A673 (cell line): Measurements from ENCODE around the gene NHEJ1. TPM values are rescaled to one million over a fixed set of nuclear protein-coding genes. Genes with fewer than 3 reads are reported as not detected.

Experiments
- BruUV-seq: library from RNA; stranded (reverse); fragments of 400-500 nt; replicated peaks from 2 replicates; lab custom pipeline; 2021; lab: Mats Ljungman, UMichigan
- CTCF ChIA-PET: fragments of 300-600 bp; sonication (Branson Sonifier 250); formaldehyde crosslinking; loops from one replicate; lab custom pipeline; 2022; ENCODE audit warnings: antibody characterized with exemption; lab: Charles Lee
- POLR2A ChIA-PET: fragments of 300-600 bp; sonication (Branson Sonifier 250); formaldehyde crosslinking; loops from one replicate; lab custom pipeline; 2022; ENCODE audit warnings: antibody characterized with exemption; ENCODE audit not compliant: low non-redundant PET; lab: Charles Lee
- DNase-seq: peaks from one replicate; pipeline ENCODE4 v3.0.0-alpha.2; 2015; ENCODE audit warnings: low spot score
- H3K27ac ChIP-seq: fragments of 200-600 bp; sonication (generic); 2 replicates; pipeline ENCODE4 v1.5.1; 2016; ENCODE audit warnings: mixed run types, low read depth, mild to moderate bottlenecking, mixed read lengths, antibody characterized with exemption, low read length; ENCODE audit not compliant: poor library complexity, severe bottlenecking
- H3K27me3 ChIP-seq: fragments of 200-600 bp; sonication (generic); replicated peaks from 2 replicates; pipeline ENCODE4 v1.6.1; 2017; ENCODE audit warnings: mixed run types, low read depth, mild to moderate bottlenecking, mixed read lengths, antibody characterized with exemption, low read length; ENCODE audit not compliant: insufficient read depth, poor library complexity
- H3K36me3 ChIP-seq: fragments of 200-600 bp; sonication (generic); 2 replicates; pipeline ENCODE4 v1.6.1; 2016; ENCODE audit warnings: mixed run types, mild to moderate bottlenecking, mixed read lengths, antibody characterized with exemption, low read length; ENCODE audit not compliant: insufficient read depth, poor library complexity, severe bottlenecking
- H3K4me1 ChIP-seq: fragments of 200-600 bp; sonication (generic); 2 replicates; pipeline ENCODE4 v1.6.1; 2017; ENCODE audit warnings: mixed run types, mild to moderate bottlenecking, mixed read lengths, antibody characterized with exemption, low read length; ENCODE audit not compliant: insufficient read depth, poor library complexity, severe bottlenecking
- H3K4me3 ChIP-seq: fragments of 200-600 bp; sonication (generic); 2 replicates; pipeline ENCODE4 v1.5.1; 2016; ENCODE audit warnings: low read depth, mixed run types, mild to moderate bottlenecking, mixed read lengths, low read length; ENCODE audit not compliant: poor library complexity, severe bottlenecking
- H3K9me3 ChIP-seq: fragments of 200-600 bp; sonication (generic); 2 replicates; pipeline ENCODE4 v1.6.1; 2016; ENCODE audit warnings: mixed run types, low read depth, mild to moderate bottlenecking, mixed read lengths, antibody characterized with exemption, low read length; ENCODE audit not compliant: poor library complexity, severe bottlenecking
- CTCF ChIP-seq: fragments of 300-800, 200-600 bp; sonication (generic); conservative IDR thresholded peaks from 2 replicates; pipeline ENCODE4 v1.5.1; 2017; ENCODE audit warnings: low read depth, mild to moderate bottlenecking, antibody characterized with exemption, low read length, moderate library complexity, mixed read lengths
- EZH2 ChIP-seq: fragments of 200-600 bp; sonication (generic); IDR thresholded peaks from 2 replicates; pipeline ENCODE4 v1.6.1; 2017; ENCODE audit warnings: borderline replicate concordance, low read depth, mild to moderate bottlenecking, mixed read lengths, antibody characterized with exemption, low read length; ENCODE audit not compliant: poor library complexity, severe bottlenecking
- intact Hi-C: fragments of 100-400 bp; cut with micrococcal nuclease; formaldehyde crosslinking; loops from one replicate; pipeline ENCODE4 v1.10.0; 2022; ENCODE audit not compliant: unreplicated experiment
- total RNA-seq: library from RNA; stranded (reverse); gene quantifications from 2 replicates; pipeline ENCODE4 v1.2.3, GENCODE V29; 2021

NHEJ1 gene
- total RNA-seq, 1 experiment from 2014 or later: 18.0 TPM

GRCh38 chr2:219159771-219160185 is 837 bp downstream of the NHEJ1 start:
- Histone ChIP-seq H3K27ac (peak overlapping the region; percentile 89), H3K36me3 (no peaks in the 10 kb centered on the region), H3K27me3 (no peaks in the 10 kb centered on the region), H3K4me3 (peak overlapping the region; percentile 68), H3K9me3 (no peaks in the 10 kb centered on the region), H3K4me1 (peaks cover 4% of the 10 kb centered on the region)
- no peak for DNase-seq
- POLR2A ChIA-PET: no interaction called here
- intact Hi-C loops: loop anchor here (1.0 to 10.0 kb wide), 7 partner anchors 87 to 305 kb away; partner anchors contain the start of genes DNAJB2 and WNT6
- CTCF ChIA-PET: interaction anchor here (1.0 kb wide), 1 partner anchor 135 kb away, joined by 4 read pairs; no protein-coding TSS in a partner anchor
- BruUV-seq: TSS peak; percentile 47
- no peak for TF ChIP-seq EZH2
- TF ChIP-seq CTCF: no peak

GRCh38 chr2:219158586-219158985 is 2.0 kb downstream of the NHEJ1 start:
- H3K27ac ChIP-seq: no peak overlapping the region
- POLR2A ChIA-PET: no interaction called here
- peaks cover 4% of the 10 kb centered on the region for H3K4me1 ChIP-seq
- no peak for DNase-seq
- BruUV-seq: no TSS peak
- H3K36me3 ChIP-seq: no peaks in the 10 kb centered on the region
- intact Hi-C loops: loop anchor here (5.0 to 10.0 kb wide), 3 partner anchors 86 to 304 kb away; partner anchors contain the start of gene WNT6
- CTCF ChIA-PET: interaction anchor here (1.0 kb wide), 1 partner anchor 13 kb away, joined by 5 read pairs; no protein-coding TSS in a partner anchor
- H3K9me3 ChIP-seq: no peaks in the 10 kb centered on the region
- no peak overlapping the region for H3K4me3 ChIP-seq
- no peak for TF ChIP-seq CTCF
- TF ChIP-seq EZH2: no peak
- no peaks in the 10 kb centered on the region for H3K27me3 ChIP-seq

GRCh38 chr2:219158025-219158424 is 2.6 kb downstream of the NHEJ1 start:
- CTCF ChIA-PET: interaction anchor here (1.0 to 1.7 kb wide), 3 partner anchors 13 to 128 kb away, joined by 4 to 5 read pairs (median 5); no protein-coding TSS in a partner anchor
- no peak for DNase-seq
- intact Hi-C loops: loop anchor here (5.0 to 10.0 kb wide), 3 partner anchors 86 to 303 kb away; partner anchors contain the start of gene WNT6
- BruUV-seq: no TSS peak
- no peak overlapping the region for H3K27ac ChIP-seq
- TF ChIP-seq EZH2: no peak
- TF ChIP-seq CTCF: no peak
- H3K27me3 ChIP-seq: no peaks in the 10 kb centered on the region
- H3K36me3 ChIP-seq: no peaks in the 10 kb centered on the region
- H3K4me1 ChIP-seq: peaks cover 4% of the 10 kb centered on the region
- POLR2A ChIA-PET: no interaction called here
- no peak overlapping the region for H3K4me3 ChIP-seq
- no peaks in the 10 kb centered on the region for H3K9me3 ChIP-seq
